ENCODE measurements around the gene PYY.
"Not testable (repeated sequence)": the region's sequence is repeated elsewhere in the genome, so short reads cannot be mapped to it uniquely, and the experiment has no call there.

Gene PYY

DNA sequence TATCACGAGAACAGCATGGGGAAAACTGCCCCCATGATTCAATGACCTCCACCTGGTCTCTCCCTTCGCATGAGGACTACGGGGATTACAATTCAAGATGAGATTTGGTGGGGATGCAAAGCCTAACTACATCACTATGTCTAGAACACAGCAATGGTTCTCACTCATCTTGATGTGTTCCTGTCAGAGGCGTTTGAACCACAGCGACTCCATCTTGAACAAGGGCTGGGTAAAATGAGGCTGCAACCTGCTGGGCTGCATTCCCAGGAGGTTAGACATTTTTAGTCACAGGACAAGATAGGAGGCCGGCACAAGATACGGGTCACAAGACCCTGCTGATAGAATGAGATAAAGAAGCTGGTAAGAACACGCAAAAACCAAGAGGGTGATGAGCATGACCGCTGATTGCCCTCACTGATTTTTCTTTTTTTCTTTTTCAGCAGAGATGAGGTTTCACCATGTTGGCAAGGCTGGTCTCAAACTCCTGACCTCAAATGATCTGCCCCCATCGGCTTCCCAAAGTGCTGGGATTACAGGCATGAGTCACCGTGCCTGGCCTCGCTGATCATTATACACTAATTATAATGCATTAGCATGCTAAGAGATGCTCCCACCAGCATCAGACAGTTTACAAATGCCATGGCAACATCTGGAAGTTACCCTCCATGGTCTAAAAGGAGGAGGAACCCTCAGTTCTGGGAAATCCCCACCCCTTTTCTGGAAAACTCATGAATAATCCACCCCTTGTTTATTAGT is 8.5 kb downstream of the PYY start:
- no peak for DNase-seq (ENCODE audit: low read depth, low spot score)

DNA sequence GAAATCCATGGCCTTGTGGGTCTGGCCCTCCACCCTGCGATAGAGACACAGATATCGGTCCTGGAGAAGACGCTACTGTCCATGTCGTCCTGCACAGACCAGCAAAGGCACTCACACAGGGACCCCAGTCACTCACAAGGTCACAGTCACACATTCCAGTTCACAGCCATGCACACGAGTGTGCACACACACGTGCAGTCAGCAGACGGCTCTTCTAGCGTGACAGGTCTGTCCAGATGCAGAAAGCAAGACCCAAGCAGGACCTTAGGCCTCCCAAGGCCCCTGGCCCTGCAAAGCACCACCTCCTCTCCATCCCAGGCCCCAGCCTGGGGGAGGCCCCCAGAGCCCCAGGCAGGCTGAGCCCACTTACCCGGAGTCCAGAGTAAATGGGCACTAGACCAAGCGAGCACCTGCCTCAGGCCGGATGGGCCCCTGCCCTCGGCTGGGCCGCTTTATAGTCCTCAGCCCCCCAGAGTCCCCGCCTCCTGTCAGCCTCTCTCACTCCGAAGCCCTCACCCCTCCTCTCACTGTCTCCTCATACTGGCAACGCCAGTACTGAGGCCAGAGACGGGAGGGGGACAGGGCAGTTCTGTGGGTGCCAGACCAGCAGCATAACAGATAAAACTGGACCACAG is 11.6 kb downstream of the PYY start, which contains the start of gene PPY:
PPY (minus strand) TSS at position 426 of the 635 bp plus-strand sequence. CDS start 822 bp downstream, outside the sequence.
- DNase-seq (ENCODE audit: low read depth, low spot score) = no peak

DNA sequence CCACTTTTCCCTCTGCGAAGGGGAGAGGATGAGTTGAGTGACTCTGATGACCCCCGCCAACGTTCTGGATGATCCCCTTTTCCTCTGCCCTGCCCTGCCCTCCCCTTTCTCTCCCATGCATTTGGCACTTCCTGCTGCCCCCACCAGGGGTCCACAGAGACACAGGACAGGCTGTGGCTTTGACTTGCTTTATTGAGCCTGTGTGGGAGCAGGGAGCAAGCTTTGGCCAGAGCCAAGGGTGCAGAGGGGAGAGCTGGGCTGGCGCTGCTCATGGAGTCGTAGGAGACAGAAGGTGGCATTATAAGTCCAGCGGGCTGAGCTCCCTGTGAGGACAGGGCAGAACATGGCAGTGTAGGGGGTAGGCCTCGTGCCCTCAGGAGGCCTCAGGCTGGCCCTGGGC is 13.1 kb downstream of the PYY start:
- DNase-seq (ENCODE audit: low read depth, low spot score) = no peak

DNA sequence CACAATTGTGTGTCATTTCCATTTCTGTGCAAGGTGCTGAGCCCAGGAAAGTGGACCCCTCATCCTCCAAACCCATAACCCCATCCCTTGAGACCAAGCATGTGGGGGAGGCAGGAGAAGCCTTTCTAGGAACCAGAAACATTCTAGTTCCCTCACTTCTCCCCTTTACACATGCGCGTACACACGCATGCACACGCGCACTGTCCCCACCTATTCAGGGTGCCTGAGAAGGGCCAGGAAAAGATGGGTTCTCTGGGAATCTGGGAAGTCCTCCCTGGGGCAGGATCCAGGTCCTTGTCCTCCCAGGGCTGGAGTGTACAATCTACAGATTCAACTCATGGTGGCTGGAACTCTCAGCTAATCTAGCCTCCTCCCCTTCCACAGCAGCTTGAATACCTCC is 13.9 kb downstream of the PYY start:
- DNase-seq (ENCODE audit: low read depth, low spot score) = no peak

GRCh38 chr17:43939452-43939851 is 14.3 kb downstream of the PYY start:
- not testable (repeated sequence) for DNase-seq (ENCODE audit: low read depth, low spot score)

- DNase-seq (ENCODE audit: low read depth, low spot score) = no peak
Observed at GRCh38 chr17:43938838-43939182, 14.9 kb downstream of the PYY start.

DNA sequence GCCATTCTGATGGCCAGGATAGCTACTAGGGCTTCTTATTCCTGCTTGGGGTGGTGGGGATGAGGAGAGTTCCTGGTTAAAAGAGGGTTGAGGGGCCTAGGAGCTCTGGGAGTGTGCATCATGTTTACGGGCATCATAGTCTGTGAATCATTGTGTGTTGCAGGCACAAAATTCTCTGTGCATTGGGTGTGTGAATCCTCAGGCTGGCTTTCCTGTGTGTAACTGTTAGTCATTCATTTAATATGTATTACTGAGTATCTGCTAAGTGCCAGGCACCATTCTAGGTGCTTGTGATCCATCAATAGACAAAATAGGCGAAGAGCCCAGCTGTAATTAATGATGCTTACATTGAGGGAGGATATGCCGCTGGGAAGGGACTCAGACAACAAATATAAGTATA is 17.3 kb downstream of the PYY start:
- DNase-seq (ENCODE audit: low read depth, low spot score) = no peak

GRCh38 chr17:43935926-43936261 is 17.8 kb downstream of the PYY start:
- DNase-seq (ENCODE audit: low read depth, low spot score) = no peak

DNA sequence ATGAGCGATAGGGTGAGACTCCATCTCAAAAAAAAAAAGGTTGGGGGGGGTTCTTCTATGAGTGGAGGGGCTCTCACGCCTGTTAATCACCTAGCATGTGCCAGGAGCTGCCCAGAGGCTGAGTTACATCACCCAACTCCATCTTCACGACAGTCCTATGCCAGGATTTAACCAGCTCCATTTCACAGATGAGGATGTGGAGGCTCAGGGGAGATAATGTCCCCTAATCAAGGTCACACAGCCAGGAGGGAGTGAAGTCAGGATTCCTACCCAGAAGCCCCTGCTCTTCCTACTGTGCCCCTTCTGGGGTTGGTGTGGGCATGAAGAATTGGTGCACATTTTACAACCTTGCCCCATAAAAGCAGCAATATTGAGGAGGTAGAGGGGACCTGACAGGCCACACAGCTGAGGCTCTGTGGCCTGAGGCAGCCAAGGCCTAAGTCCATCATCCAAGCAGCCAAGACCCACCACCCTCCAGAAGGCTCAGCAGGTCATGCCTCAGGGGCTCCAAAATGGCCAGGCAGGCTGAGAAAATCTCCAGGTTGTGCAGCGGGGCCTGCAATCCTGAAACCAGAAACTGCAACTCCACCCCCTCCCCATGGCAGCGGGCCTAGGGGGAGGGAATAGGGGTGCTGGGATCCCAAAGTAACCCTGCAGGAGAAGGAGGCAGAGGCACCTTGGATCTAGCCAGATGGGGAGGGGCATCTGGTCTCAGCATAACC is 18.4 kb downstream of the PYY start:
- DNase-seq (ENCODE audit: low read depth, low spot score) = no peak

- DNase-seq (ENCODE audit: low read depth, low spot score) = no peak
Observed at GRCh38 chr17:43932923-43933322, 20.8 kb downstream of the PYY start.

DNA sequence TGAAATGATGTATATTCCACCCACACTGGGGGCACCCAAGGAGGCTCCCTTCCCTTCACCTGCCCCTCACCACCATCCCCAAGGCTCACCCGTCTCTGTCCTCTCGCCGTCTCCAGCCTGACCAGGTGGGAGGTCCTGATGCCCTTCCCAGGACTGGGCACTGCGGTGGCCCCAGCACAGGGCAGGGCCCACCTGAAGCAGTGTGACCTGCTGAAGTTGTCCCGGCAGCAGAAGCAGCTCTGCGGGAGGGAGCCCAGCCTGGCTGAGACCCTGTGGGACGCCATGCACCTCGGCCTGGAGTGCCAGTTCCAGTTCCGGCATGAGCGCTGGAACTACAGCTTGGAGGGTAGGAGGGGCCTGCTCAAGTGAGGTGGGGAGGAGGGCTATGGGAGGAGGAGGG is 21.4 kb downstream of the PYY start:
- no peak for DNase-seq (ENCODE audit: low read depth, low spot score)

DNA sequence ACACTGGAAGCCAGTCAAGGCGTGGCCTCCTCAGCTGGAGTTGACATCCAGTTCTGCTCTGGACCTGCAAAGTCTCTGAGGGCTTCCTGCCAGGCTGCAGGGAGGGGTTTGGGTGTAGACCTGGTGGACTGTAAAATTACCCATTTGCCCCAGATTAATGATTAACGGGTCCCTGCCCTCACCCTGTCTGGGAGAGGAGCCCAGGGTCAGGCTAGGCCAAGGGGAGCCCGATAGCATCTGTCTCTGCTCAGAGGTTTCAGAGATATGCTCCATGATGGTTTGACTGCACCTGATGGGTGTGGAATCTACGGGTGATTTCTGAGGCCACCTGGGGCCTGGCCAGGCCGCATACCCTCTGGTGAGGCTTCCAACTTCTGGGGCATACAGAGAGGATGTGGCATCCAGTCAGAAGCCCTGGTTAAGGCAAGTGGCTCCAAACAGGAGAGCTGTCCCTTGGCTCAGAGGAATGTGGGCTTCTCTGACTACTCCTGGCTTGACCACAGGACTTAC is 22.6 kb downstream of the PYY start:
- no peak for DNase-seq (ENCODE audit: low read depth, low spot score)

- DNase-seq (ENCODE audit: low read depth, low spot score) = no peak
Observed at GRCh38 chr17:43928609-43929008, 25.1 kb downstream of the PYY start.

DNA sequence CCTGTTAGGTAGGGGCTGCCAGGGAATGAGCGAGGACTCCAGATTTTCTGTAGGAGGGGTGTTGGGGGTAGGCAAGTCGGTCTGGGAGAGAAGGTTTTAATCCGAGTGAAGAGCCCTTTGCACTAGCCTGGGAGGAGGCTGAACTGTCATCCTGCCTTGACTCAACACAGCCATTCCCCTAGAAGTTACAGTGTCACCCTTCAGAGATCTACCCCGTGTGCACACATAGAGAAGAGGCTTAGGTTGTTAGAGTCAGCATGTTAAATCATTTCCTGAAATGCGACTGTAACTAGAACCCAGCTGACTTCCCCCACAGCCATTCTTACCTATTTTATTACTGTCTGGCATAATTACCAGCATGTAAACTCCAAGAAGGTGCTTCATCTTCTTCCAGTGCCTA is 25.8 kb downstream of the PYY start:
- not testable (repeated sequence) for DNase-seq (ENCODE audit: low read depth, low spot score)

GRCh38 chr17:43927060-43927864 is 26.5 kb downstream of the PYY start:
- DNase-seq (ENCODE audit: low read depth, low spot score) = no peak

- DNase-seq (ENCODE audit: low read depth, low spot score) = no peak
Observed at GRCh38 chr17:43924558-43924957, 29.2 kb downstream of the PYY start.

DNA sequence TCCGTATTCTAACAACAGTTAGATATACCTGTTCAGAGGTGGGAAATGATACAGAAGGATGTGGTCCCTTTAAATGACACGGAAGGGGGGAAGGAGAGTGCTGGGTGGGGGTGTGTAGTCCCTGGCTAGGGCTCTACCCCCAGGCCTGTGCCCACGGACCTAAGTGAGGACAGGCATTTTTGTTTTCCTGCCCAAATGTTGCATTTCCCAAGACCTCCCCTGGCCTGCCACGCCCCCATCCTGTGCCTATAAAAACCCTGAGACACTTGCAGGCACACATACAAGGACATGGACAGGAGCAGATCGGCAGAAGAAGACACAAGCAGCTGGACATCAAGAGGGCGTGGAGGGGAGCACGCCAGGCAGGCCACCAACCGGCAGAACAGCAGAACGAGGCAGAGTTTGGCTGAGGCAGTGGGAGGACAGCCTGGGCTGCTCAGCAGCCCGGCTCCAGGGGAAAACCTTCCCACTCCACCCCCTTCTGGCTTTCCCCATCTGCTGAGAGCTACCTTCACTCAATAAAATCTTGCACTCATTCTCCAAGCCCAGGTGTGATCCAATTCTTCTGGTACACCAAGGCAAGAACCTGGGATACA is 33.1 kb downstream of the PYY start:
- no peak for DNase-seq (ENCODE audit: low read depth, low spot score)

DNA sequence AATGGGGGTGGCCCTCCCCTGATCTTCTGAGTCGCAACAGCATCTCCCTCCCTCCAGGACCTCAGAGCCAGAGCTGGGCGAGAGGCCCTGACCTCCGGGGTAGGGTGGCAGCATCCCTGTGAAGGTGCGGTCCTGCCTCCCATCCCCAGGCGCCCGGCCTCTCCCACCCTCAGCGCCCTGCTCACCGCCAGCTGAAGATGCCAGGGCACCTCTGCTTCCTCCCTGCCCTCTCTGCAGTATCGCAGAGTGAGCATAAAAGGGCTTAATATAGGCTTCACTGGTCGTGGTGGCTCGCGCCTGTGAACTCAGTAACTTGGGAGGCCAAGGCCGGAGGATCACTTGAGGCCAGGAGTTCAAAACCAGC is 35.7 kb downstream of the PYY start:
- no peak for DNase-seq (ENCODE audit: low read depth, low spot score)

- DNase-seq (ENCODE audit: low read depth, low spot score) = no peak
Observed at GRCh38 chr17:43917348-43918025, 36.3 kb downstream of the PYY start.

GRCh38 chr17:43917016-43917347 is 36.8 kb downstream of the PYY start:
- no peak for DNase-seq (ENCODE audit: low read depth, low spot score)

DNA sequence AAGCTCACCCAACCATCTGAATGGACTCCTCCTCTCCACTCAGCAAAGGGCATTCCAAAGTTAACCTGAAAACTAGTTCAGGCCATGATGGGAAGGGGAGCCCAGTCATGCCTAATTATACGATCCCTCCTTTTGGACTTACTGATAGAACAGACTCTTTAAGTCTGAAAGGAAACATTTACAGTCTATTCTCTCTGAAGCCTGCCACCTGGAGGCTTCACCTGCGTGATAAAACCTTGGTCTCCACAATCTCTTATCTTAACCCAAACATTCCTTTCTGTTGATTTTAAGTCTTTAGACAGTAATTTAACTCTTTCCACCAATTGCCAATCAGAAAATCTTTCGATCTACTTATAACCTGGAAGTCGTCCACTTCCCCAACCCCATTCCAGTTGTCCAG is 37.4 kb downstream of the PYY start:
- no peak for DNase-seq (ENCODE audit: low read depth, low spot score)
